H9 (cell line): ENCODE results near the gene RBL1. TPM values are rescaled to one million over a fixed set of nuclear protein-coding genes. Genes with fewer than 3 reads are reported as not detected.
"Not testable (repeated sequence)": the region's sequence is repeated elsewhere in the genome, so short reads cannot be mapped to it uniquely, and the experiment has no call there.

Experiments used
- DNase-seq: peaks from one replicate; pipeline ENCODE4 v3.0.0-alpha.2; 2017
- H2AFZ ChIP-seq: one replicate; pipeline ENCODE4 v1.6.1; 2013; ENCODE audit warnings: mild to moderate bottlenecking, low read length, control low read depth, moderate library complexity
- H2AK5ac ChIP-seq: 2 replicates; pipeline ENCODE4 v1.6.1; 2013; ENCODE audit warnings: low read length, control low read depth, mixed read lengths; ENCODE audit not compliant: insufficient read length
- H2BK120ac ChIP-seq: one replicate; pipeline ENCODE4 v1.6.1; 2013; ENCODE audit warnings: low read depth, mild to moderate bottlenecking, low read length, control low read depth, inconsistent platforms; ENCODE audit not compliant: poor library complexity, severe bottlenecking
- H2BK12ac ChIP-seq: 2 replicates; pipeline ENCODE4 v1.6.1; 2013; ENCODE audit warnings: low read length, control low read depth, mixed read lengths, low read depth; ENCODE audit not compliant: insufficient read length
- H2BK15ac ChIP-seq: 2 replicates; pipeline ENCODE4 v1.6.1; 2013; ENCODE audit warnings: low read depth, low read length, control low read depth
- H2BK20ac ChIP-seq: one replicate; pipeline ENCODE4 v1.6.1; 2013; ENCODE audit warnings: low read depth, mild to moderate bottlenecking, low read length, control low read depth, inconsistent platforms; ENCODE audit not compliant: poor library complexity, severe bottlenecking
- H2BK5ac ChIP-seq: 2 replicates; pipeline ENCODE4 v1.6.1; 2013; ENCODE audit warnings: low read length, control low read depth, mixed read lengths; ENCODE audit not compliant: insufficient read length
- H3K14ac ChIP-seq: 2 replicates; pipeline ENCODE4 v1.6.1; 2013; ENCODE audit warnings: low read length, control low read depth; ENCODE audit not compliant: insufficient read depth
- H3K18ac ChIP-seq: 2 replicates; pipeline ENCODE4 v1.6.1; 2013; ENCODE audit warnings: low read depth, mild to moderate bottlenecking, mixed read lengths, low read length, control low read depth; ENCODE audit not compliant: insufficient read length
- H3K23ac ChIP-seq: 2 replicates; pipeline ENCODE4 v1.6.1; 2013; ENCODE audit warnings: low read length, control low read depth, mixed read lengths, low read depth; ENCODE audit not compliant: insufficient read length
- H3K23me2 ChIP-seq: 2 replicates; pipeline ENCODE4 v1.6.1; 2013; ENCODE audit warnings: low read depth, mild to moderate bottlenecking, mixed read lengths, low read length, control low read depth; ENCODE audit not compliant: insufficient read length, poor library complexity, severe bottlenecking
- H3K27ac ChIP-seq: 2 replicates; pipeline ENCODE4 v1.5.1; 2013; ENCODE audit warnings: low read length, control low read depth, mixed read lengths, low read depth; ENCODE audit not compliant: insufficient read length
- H3K27me3 ChIP-seq: 2 replicates; pipeline ENCODE4 v1.6.1; 2013; ENCODE audit warnings: low read length, control low read depth, inconsistent platforms; ENCODE audit not compliant: insufficient read depth
- H3K4ac ChIP-seq: 2 replicates; pipeline ENCODE4 v1.6.1; 2013; ENCODE audit warnings: low read depth, mild to moderate bottlenecking, control low read depth, inconsistent platforms, low read length, moderate library complexity
- H3K4me1 ChIP-seq: 2 replicates; pipeline ENCODE4 v1.6.1; 2013; ENCODE audit warnings: low read length, control low read depth, inconsistent platforms; ENCODE audit not compliant: insufficient read depth
- H3K4me2 ChIP-seq: 2 replicates; pipeline ENCODE4 v1.6.1; 2013; ENCODE audit warnings: low read length, control low read depth, mixed read lengths; ENCODE audit not compliant: insufficient read length, insufficient read depth
- H3K56ac ChIP-seq: 2 replicates; pipeline ENCODE4 v1.6.1; 2013; ENCODE audit warnings: low read depth, mild to moderate bottlenecking, mixed read lengths, low read length, control low read depth; ENCODE audit not compliant: insufficient read length
- H3K79me1 ChIP-seq: 2 replicates; pipeline ENCODE4 v1.6.1; 2013; ENCODE audit warnings: low read depth, mild to moderate bottlenecking, moderate library complexity, low read length, control low read depth, inconsistent platforms; ENCODE audit not compliant: insufficient read depth, poor library complexity, severe bottlenecking
- H3K79me2 ChIP-seq: 2 replicates; pipeline ENCODE4 v1.6.1; 2013; ENCODE audit warnings: low read length, control low read depth, inconsistent platforms; ENCODE audit not compliant: insufficient read depth
- H3K9ac ChIP-seq: 2 replicates; pipeline ENCODE4 v1.6.1; 2013; ENCODE audit warnings: low read length, control low read depth, mixed read lengths; ENCODE audit not compliant: insufficient read length; ENCODE audit errors: extremely low read depth
- H3K9me3 ChIP-seq: one replicate; pipeline ENCODE4 v1.6.1; 2013; ENCODE audit warnings: low read depth, low read length, inconsistent platforms; ENCODE audit not compliant: control insufficient read depth
- H3T11ph ChIP-seq: one replicate; pipeline ENCODE4 v1.6.1; 2013; ENCODE audit warnings: mild to moderate bottlenecking, low read length, control low read depth, inconsistent platforms
- H4K20me1 ChIP-seq: one replicate; pipeline ENCODE4 v1.6.1; 2013; ENCODE audit not compliant: control insufficient read depth, insufficient read length, insufficient read depth
- H4K5ac ChIP-seq: 2 replicates; pipeline ENCODE4 v1.6.1; 2013; ENCODE audit warnings: low read depth, mild to moderate bottlenecking, mixed read lengths, low read length, control low read depth; ENCODE audit not compliant: insufficient read length
- H4K8ac ChIP-seq: replicated peaks from 2 replicates; pipeline ENCODE4 v1.6.1; 2013; ENCODE audit warnings: low read length, control low read depth, mixed read lengths, low read depth; ENCODE audit not compliant: insufficient read length
- H4K91ac ChIP-seq: 2 replicates; pipeline ENCODE4 v1.6.1; 2013; ENCODE audit warnings: low read depth, mild to moderate bottlenecking, moderate library complexity, mixed read lengths, low read length, control low read depth; ENCODE audit not compliant: insufficient read length
- H3K27ac Mint-ChIP-seq, 3 experiments: 2 replicates in 2 of 3; 3 replicates in 1 of 3; pipeline ENCODE4 v1.8.0; 2020 to 2021; ENCODE audit warnings: mixed read lengths in 3 of 3, mild to moderate bottlenecking in 1 of 3, moderate library complexity in 1 of 3
- H3K27me3 Mint-ChIP-seq: 2 replicates; pipeline ENCODE4 v1.8.0; 2021; ENCODE audit warnings: low read depth, mild to moderate bottlenecking, moderate library complexity, mixed read lengths
- H3K36me3 Mint-ChIP-seq, 3 experiments: 2 replicates in 2 of 3; 3 replicates in 1 of 3; pipeline ENCODE4 v1.8.0; 2020 to 2021; ENCODE audit warnings: low read depth in 3 of 3, mixed read lengths in 3 of 3; ENCODE audit not compliant: insufficient read depth in 1 of 3
- H3K4me1 Mint-ChIP-seq, 2 experiments: 2 replicates each; pipeline ENCODE4 v1.8.0; 2020; ENCODE audit warnings: mixed read lengths in 2 of 2
- H3K4me3 Mint-ChIP-seq, 2 experiments: 2 replicates in 1 of 2; 3 replicates in 1 of 2; pipeline ENCODE4 v1.8.0; 2020 to 2021; ENCODE audit warnings: mild to moderate bottlenecking in 2 of 2, mixed read lengths in 2 of 2, moderate library complexity in 1 of 2
- H3K9me3 Mint-ChIP-seq, 2 experiments: 2 replicates in 1 of 2; 3 replicates in 1 of 2; pipeline ENCODE4 v1.8.0; 2020; ENCODE audit warnings: mild to moderate bottlenecking in 2 of 2, mixed read lengths in 2 of 2, moderate library complexity in 1 of 2
- CTCF ChIP-seq: fragments of 200-600 bp; sonication (generic); conservative IDR thresholded peaks from 3 replicates; pipeline ENCODE4 v1.8.0; 2021; ENCODE audit warnings: antibody characterized with exemption, mild to moderate bottlenecking
- WGBS: extraction: QIAGEN DNeasy Blood & Tissue Kit; methylation state at CpG from one replicate; pipeline ENCODE4 v1.1.7; 2013; ENCODE audit warnings: missing lambda C conversion rate, low lambda C conversion rate, mixed read lengths; ENCODE audit not compliant: insufficient read length; ENCODE audit errors: extremely low coverage; 5-methylcytosine and 5-hydroxymethylcytosine counted together
- total RNA-seq: library from RNA; stranded (reverse); gene quantifications from 2 replicates; pipeline ENCODE4 v1.2.1, GENCODE V29; 2021

The RBL1 gene
- total RNA-seq, 1 experiment from 2014 or later = 14.1 TPM

GRCh38 chr20:36997121-36997520 lies 98.7 kb downstream of the RBL1 start:
- Histone ChIP-seq H3K79me2 (no peaks in the 10 kb centered on the region), H3K56ac (no peak overlapping the region), H2AFZ (no peak overlapping the region), H3K23ac (no peak overlapping the region), H2AK5ac (no peak overlapping the region), H2BK5ac (no peak overlapping the region), H3K4ac (no peak overlapping the region), H3K14ac (no peak overlapping the region), H3K23me2 (no peaks in the 10 kb centered on the region), H4K91ac (no peak overlapping the region), H4K8ac (no peak overlapping the region), H3K4me1 (no peaks in the 10 kb centered on the region), H3K27ac (no peak overlapping the region), H3K18ac (no peak overlapping the region), H2BK20ac (no peak overlapping the region), H3K27me3 (no peaks in the 10 kb centered on the region), H4K5ac (no peak overlapping the region), H3K9me3 (no peaks in the 10 kb centered on the region), H2BK120ac (no peak overlapping the region), H2BK15ac (no peak overlapping the region), H4K20me1 (no peaks in the 10 kb centered on the region), H3K79me1 (no peaks in the 10 kb centered on the region), H3K9ac (no peak overlapping the region), H3K4me2 (no peak overlapping the region), H3T11ph (no peak overlapping the region), H2BK12ac (no peak overlapping the region)
- Mint-ChIP-seq H3K36me3 (peaks cover 59 to 71% (median 65%) of the 10 kb centered on the region in 3 experiments), H3K4me3 (no peak overlapping the region), H3K27me3 (no peaks in the 10 kb centered on the region), H3K9me3 (peaks cover 42 to 49% of the 10 kb centered on the region in 2 experiments), H3K27ac (no peak overlapping the region), H3K4me1 (no peaks in the 10 kb centered on the region)
- no CpG with 5 or more reads among the region's 1 CpG for WGBS
- DNase-seq = no peak
- no peak for TF ChIP-seq CTCF

- H3K36me3 Mint-ChIP-seq = peaks cover 54 to 65% (median 59%) of the 10 kb centered on the region in 3 experiments
- H3K14ac ChIP-seq, H3K4me2 ChIP-seq, H2BK12ac ChIP-seq, H3K4me1 ChIP-seq, H2BK20ac ChIP-seq, H3K4ac ChIP-seq, H3K27ac Mint-ChIP-seq, H2AK5ac ChIP-seq, H3T11ph ChIP-seq, H3K27me3 Mint-ChIP-seq, H3K27ac ChIP-seq, H3K4me3 Mint-ChIP-seq, H3K79me1 ChIP-seq, H3K9me3 ChIP-seq, H4K20me1 ChIP-seq, H4K91ac ChIP-seq, H4K8ac ChIP-seq, H2BK15ac ChIP-seq, H3K56ac ChIP-seq, H3K79me2 ChIP-seq, H3K9ac ChIP-seq, H3K23ac ChIP-seq, H4K5ac ChIP-seq, H3K18ac ChIP-seq, DNase-seq, H3K23me2 ChIP-seq, H2BK120ac ChIP-seq, H2BK5ac ChIP-seq, H2AFZ ChIP-seq, H3K27me3 ChIP-seq: not testable (repeated sequence)
- peaks cover 41 to 44% of the 10 kb centered on the region in 2 experiments for H3K9me3 Mint-ChIP-seq
- WGBS = no CpG with 5 or more reads among the region's 4 CpGs
- peaks cover 9 to 13% of the 10 kb centered on the region in 2 experiments for H3K4me1 Mint-ChIP-seq
These were observed 101.6 kb downstream of the RBL1 start for GRCh38 chr20:36994221-36994620.
